HG02973 (cell line): Measurements from ENCODE around the gene TNMD.

ENCODE experiments used
- ATAC-seq: cut with Tn5 transposase; IDR thresholded peaks from one replicate; pipeline ENCODE4 v1.9.1; 2021; ENCODE audit warnings: moderate library complexity; ENCODE audit not compliant: unreplicated experiment

Gene TNMD

DNA sequence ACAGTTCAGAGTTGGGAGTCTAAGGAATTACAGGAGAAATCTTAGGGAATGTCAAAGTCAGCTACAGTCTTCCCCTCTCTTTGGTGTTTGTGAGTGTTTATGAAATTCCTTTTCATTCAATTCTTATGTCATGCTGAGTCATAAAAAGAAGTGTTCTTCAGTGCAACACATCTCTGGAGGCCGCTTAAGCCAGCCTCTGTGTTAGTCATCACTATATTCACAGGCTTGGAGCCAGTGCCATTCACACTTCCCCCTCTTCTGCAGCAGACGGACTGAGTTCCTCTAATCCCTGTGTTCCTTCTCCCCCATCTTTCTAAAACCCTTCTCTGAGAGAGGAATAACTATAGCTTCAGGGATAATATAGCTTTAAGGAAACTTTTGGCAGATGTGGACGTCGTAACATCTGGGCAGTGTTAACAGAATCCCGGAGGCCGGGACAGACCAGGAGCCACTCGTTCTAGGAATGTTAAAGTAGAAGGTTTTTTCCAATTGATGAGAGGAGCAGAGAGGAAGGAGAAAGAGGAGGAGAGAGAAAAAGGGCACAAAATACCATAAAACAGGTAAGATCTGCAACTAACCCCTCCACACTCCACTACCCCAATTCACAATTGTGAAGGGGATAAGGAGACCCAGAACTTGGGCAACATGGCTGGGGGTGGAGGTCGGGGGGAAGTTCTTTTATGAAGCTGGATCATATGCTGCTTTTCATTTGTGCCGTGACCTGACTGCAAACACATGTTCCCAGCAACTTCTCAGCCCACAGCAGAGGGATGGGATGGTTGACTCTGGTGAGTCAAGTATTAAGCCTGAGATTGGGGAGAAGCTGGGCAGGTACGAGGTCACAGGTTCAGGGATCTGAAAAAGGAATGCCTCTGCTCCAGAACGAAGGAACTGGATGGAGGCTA lies 59.5 kb downstream of the TNMD start, which contains the start of gene SRPX2:
Gene SRPX2, plus strand, starts transcription at position 244 of the 905 bp plus-strand sequence. CDS start 2,124 bp downstream, outside the sequence.
- no peak for ATAC-seq

DNA sequence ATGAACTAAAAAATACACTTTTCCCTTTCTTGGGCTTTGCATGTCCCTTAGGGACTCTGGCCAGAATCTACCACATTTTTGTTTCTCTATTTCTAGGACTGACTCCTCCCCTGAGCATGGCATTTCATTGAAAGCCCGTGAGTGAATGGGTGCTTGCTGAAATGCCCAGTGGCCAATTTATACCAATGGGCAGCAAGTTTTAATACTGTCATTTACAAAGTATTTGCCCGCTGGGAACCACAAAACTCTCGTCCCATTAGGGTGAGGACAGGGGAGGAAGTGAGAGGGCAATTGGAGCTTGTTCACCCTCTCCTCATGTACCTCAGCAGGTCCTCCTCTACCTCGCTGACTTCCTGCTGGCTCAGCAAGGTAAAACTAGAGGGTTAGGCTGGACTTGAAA lies 60.4 kb downstream of the TNMD start:
- no peak for ATAC-seq

DNA sequence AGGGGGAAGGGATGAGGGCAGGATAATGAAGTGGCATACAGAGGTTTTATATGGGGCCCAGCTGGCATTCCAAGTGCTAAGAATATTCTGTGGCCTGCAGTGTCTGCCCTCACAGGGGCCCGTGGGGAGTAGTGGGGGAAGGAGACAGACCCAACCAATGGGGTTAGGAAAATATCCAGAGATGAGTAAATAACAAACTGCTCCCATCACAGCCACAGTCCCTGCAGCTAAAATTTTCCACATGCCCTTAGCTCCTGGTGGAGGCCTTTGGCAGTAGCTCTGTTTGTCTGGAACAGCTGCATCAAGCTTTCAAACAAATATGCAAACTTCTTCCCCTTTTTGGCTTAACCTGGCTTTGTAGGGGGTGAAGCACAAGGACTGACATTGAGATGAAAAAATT lies 62.4 kb downstream of the TNMD start:
- ATAC-seq, result no peak

DNA sequence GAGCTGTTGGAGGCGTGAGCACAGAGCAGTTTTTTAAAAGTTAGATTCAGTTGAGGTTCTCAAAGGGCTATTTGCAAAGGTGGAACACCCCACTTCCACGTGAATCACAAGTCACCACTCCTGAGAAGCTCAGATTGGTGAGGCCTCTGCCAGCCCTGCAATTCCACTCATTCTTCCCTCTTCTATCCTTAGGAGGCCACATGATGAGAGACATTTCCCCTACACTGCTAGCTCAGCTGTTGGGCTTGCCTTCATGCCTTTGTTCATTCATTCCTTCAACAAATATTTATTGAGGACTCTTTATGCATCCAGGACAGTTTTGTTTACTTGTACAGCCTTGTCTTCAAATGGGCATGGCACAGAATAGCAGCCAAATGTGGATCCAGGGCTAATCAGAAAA lies 63.0 kb downstream of the TNMD start:
- ATAC-seq, result no peak

DNA sequence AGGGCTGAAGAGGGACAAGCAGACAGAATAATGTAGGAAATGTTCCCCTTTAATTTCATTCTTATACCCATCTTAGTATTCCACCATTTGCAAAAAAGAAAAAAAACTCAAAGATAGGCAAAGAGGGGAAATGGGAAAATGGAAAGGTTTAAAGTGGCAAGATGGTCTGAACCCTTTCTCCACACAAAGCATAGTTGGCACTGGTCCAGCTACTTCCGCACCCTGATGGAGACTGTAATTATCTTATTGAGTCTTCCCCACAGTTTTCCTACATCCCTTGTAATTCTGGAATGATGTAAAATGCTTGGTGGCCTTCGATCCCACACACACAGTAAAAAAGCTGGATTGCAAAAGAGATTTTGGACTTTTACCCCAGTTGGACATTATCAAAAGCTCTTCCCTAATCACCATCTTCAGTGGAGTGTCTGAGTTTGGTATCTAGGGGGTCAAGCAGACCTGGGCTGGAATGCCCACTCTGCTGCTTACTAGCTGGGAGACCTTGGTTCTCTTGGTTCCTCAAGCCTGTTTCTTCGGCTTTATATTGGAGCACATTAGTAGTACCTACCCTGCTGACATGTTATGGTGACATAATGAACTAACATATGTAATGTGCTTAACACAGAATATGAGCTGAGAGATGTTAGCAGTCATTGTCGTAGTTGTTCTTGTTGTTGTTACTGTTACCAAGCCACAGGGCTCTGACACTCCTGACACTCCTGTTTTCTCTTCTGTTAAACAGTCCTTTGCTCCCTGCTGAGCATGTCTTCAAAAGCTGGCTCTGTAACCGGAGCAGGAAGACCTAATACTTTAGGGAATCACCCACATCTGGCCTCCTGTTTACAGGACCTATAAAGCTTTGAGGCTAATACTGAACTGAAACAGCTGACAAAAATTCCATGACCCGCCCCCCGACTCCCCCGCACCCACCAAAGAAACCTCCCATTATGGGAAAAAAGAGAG lies 64.0 kb downstream of the TNMD start:
- ATAC-seq, result no peak
